GM21576 (cell line): ENCODE measurements around the gene PRDM2.

ENCODE experiments used
- ATAC-seq: cut with Tn5 transposase; IDR thresholded peaks from one replicate; pipeline ENCODE4 v1.9.1; 2021; ENCODE audit warnings: mild to moderate bottlenecking, moderate library complexity; ENCODE audit not compliant: unreplicated experiment

The PRDM2 gene

DNA sequence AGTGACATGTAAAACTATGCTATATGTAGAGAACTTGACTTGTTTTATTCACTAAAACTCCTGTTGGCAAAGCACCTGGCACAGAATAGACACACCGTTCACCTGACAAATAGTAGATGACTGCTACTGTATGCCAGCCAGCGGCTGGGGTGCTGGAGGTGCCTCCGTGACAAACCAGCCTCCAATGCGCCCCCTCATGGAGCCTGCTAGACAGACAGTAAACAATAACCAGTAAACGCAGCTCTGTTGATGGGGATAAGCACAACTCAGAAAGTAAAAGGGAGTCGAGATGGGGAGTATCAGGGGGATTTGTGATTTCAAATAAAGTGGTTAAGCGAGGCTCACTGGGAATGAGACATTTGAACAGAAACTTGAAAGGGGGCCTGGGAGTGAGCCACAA is 107.2 kb downstream of the PRDM2 start:
- no peak for ATAC-seq

DNA sequence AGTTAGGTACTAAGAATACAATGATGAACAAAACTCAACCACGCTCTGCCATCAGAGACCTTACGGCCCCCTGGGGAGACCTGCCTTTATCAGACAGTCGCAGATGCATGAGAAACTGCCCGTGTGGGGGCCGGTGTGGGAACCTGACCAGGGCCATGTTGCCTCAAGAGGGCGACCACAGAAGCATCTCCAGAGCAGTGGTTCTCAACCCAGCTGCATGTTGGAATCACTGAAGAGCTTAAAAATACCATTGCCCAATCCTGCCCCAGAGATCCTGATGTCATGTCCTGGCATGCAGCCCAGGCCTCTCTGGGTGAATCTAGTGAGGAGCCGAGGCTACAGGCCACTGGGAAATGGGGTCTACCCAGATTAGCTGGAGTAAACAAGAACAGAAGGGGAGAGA is 108.7 kb downstream of the PRDM2 start:
- ATAC-seq = no peak

DNA sequence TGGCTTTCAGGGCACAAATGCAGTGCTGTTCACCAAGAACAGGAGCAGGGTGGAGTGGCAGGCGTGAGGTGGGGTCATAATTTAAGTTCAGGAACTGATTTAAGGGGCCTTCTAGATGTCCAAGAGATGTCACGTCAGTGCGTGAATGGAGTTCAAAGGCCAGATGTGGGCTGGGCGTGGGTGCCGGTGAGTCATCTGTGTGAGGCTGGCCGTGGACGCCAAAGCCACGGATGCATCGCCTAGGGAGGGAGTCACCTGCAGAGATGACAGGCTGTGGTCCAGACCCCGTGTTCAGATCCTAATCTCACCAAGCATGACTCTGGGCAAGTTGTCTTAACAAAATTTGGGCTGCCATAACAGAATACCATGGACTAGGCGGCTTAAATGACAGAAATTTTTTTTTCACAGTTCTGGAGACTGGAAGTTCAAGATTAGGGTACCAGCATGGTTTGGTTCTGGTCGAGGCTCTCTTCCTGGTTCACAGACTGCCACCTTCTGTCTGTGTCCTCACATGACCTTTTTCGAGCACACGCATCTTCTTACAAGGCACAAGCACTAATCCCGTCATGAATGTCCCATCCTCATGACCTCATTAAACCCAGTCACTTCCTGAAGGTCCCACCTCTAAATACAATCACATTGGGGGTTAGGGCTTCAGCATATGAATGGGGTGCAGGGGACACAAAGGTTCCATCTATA is 109.6 kb downstream of the PRDM2 start:
- ATAC-seq = no peak

DNA sequence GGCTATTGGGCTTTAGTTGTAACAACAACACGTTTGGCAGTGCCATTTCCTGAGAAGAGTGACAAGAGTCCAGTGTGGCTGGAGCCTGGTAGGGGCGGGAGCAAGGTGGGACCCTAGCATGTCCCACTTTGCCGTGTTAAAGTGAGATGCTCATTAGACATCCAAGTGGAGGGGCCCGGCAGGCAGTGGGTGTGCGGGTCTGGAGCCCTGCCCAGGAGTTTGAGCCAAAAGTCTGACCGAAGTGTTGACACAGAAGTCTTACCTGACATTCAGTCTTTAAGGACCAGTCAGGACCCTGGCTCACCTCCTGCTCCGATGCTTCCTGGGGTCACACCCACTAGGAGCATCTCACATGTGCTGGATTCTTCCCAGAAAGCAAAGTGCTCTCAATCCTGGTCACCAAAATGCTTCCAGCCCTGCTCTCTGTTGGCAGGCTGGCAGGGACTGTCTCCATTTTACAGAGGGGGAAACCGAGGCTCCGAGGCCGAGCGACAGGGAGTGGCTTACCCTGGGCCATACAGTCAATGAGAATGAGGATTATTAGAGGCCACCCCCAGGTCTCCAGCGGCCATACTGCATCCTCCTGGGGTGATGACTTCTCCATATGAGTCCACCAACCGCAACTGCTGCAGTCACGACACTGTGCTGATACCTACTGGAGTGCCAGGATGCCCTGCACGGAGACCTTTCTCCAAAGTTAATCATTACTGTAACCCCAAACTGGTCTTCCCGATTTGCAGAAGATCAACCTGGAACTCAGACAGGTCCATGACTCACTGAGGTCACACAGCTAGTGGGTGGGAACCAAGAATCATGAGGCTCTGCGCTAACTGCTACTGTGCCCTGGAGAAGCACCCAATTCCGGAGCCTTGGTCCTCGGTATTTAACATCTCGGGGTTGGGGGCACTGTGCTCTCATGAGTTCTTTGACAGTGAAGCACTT is 112.7 kb downstream of the PRDM2 start:
- no peak for ATAC-seq

DNA sequence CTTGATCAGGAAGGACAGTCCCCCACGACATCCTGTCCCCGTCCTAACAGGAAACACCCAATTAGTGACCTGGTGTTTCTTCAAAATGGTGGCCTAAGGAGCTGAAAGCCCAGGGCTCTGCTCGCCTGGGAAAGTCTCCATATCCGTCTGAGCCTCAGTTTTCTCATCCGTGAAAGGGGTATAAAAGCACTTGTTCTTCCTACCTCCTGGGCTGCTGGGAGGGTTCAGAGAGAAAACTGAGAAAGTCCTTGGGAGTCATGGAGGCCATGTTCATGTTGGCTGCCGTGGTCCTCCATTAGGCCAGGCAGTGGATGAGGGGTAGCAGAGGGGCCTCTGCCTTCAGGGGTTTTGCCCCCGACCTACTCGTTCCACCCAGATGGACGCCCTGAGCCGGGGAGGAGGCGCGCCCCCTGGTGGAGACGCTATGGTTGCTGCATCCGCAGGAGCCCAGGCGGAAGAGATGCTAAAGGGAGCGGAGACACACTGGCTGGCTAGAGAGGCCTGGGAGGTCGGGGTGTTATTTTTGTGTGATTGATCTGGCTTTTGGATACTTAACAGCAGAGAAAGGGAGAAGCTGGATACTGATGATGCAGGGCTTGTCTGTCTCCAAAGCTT is 113.5 kb downstream of the PRDM2 start:
- no peak for ATAC-seq

DNA sequence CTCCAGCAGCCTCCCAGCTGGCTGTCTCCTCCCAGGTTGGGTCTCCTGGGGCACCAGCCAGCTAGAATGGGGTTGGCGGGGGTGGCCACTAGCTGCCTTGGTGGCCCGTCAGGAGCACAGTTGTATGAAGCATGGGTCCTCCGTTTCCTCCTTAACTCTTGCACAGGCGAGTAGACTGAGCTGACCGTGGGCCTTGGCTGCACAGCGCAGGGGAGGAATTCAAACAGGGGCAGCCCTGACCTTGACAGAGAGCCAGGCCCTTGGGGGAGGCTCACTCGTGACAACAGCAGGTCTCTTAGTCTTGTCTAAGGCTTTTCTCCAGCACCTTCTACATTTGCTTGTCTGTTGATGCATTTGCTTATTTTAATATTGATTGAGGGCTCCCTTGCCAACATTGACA is 114.1 kb downstream of the PRDM2 start:
- ATAC-seq = no peak

DNA sequence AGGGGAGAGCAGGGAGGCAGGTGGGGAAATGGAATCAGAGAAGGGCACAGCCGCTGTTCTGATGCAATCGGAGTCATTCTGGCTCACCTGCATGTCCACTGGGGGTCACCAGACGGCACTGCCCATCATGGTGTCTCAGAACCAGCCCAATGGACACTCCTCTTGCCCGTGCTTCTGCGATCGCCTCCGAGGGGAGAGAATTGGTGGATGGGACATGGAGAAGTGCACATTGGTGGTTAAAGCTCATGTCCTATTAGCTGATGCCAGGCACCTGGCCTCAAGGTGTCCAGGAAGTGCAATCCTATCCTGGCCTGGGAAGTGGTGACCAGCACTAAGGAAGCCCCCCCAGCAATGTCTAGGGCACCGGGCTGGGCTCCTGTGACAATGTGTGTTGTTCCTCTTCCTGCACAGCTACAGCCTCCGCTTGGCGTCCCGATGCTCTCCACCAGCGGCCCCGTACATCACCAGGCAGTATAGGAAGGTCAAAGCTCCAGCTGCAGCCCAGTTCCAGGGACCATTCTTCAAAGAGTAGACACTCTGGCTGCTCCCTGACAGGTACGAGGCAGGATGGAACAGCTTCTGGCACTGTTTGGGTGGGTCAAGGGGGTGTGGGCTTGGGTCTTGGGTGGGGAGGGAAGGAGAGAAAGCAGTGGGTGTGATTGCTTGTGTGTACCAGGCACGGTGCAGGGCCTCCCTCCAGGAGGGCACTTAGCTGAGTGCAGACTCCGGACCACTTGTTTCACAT is 116.2 kb downstream of the PRDM2 start:
- ATAC-seq = no peak

DNA sequence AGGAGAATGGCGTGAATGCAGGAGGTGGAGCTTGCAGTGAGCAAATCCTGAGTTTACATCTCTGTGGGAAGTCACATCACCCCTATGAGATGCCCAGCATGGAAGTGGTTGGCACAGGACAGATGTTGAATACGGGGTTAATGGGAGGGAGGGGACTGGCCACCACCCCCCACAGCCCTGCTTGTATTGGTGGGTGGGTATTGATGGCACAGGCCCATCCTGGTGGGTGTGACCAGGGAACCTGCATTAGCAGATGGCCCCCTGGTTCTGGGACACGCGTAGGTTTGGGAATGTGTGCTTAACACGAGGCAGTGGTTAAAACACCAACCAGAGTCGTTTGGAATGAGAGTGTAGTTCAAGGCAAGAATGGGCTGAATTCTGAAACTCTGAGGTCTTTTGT is 117.9 kb downstream of the PRDM2 start:
- no peak for ATAC-seq

DNA sequence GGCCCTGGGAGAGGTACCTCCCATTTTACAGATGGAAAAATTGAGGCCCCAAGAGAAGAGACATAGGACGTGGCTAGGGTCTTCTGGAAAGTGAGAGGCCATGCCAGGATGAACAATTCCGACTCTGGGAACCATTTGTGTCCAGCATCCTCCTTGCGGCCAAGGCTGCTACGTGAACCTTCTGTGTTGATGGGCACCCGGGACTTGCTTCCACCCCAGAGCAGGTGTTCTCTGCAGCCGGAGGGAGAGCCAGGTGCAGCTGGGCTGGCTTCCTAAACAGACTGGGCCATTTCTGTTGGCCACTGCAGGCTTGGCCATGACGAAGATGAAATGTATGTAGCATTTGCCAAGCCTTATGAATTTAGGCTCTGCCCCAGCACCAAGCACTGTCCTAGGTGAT is 118.9 kb downstream of the PRDM2 start:
- ATAC-seq = no peak

DNA sequence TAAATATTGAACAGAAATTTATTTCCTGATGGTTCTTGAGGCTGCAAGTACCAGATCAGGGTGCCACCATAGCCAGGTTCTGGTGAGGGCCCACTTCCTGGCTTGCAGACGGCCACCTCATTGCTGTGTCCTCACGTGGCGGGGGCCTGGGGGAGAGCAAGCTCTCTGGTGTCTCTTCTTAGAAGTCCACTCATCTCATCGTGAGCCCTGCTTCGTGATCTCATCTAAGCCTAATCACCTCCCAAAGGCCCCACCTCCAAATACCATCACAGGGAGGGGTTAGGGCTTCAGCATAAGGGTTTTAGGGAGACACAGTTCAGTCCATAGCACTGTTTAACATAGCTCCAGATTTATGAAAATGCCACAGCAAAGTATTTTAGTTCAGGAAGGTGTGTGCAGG is 119.7 kb downstream of the PRDM2 start:
- no peak for ATAC-seq

DNA sequence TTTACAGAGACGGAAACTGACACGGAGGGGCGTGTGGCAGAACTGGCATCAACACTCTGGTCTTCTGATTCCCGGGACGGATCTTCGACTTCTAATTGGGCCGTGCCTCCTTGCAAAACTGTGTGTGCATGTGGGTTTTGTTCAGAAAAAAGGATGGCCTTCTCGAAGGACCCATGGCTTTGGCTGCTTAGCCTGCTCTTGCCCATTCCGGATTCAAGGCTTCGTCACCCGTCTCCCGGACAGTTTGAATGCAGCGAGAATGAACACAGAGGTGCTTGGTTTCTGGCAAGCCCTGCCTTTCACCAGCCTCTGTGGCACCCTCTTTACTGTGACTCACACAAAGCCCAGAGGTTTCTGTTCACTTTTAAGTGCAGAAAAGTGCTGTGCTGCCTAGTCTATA is 120.1 kb downstream of the PRDM2 start:
- no peak for ATAC-seq

DNA sequence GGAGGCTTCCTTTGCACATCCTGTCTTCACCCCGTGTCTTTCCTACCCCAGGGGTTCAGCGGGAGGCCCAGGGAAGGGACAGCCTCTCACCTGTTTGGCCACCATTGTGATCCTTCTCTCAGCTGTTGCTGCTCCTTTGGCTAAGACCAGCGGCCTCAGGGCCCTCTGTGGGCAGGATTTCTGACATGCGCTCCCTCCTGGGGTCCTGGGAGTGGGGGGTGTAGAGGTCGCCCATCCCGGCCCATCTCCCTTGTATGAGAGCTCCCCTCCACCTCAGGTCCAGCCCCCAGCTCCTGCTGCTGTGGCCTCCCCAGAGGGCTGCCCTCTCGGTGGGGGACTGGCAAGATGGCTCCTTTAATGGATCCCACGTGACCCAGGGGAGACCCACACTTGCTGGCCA is 120.5 kb downstream of the PRDM2 start:
- ATAC-seq = no peak

DNA sequence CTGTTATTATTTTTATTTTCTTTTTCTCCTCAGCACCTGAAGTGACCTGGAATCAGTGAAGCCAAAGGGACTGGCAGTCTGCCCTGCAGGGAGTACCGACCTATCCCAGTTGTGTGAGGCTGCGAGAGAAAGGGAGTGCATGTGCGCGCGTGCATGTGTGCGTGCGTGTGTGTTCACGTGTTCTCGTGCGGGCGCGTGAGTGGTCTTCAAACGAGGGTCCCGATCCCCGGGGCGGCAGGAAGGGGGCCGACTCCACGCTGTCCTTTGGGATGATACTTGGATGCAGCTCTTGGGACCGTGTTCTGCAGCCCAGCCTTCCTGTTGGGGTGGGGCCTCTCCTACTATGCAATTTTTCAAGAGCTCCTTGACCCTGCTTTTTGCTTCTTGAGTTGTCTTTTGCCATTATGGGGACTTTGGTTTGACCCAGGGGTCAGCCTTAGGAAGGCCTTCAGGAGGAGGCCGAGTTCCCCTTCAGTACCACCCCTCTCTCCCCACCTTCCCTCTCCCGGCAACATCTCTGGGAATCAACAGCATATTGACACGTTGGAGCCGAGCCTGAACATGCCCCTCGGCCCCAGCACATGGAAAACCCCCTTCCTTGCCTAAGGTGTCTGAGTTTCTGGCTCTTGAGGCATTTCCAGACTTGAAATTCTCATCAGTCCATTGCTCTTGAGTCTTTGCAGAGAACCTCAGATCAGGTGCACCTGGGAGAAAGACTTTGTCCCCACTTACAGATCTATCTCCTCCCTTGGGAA is 123.3 kb downstream of the PRDM2 start:
- no peak for ATAC-seq

DNA sequence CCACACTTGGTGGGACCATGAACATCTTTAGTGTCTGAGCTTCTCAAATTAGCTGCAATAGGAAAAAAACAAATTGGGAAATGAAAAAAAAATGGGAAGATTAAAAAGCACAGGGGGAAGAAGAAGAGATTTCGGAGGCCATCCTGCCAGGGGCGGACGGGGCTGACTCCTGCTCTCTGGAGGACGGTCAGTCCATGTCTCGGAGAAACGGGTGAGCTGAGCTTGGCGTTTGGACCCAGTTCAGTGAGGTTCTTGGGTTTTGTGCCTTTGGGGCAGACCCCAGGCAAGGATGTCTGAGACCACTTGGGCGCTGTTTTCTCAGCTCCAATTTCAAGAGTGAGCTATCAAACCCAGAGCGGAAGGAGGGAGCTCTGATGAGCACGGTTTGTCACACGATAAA is 123.9 kb downstream of the PRDM2 start:
- no peak for ATAC-seq

DNA sequence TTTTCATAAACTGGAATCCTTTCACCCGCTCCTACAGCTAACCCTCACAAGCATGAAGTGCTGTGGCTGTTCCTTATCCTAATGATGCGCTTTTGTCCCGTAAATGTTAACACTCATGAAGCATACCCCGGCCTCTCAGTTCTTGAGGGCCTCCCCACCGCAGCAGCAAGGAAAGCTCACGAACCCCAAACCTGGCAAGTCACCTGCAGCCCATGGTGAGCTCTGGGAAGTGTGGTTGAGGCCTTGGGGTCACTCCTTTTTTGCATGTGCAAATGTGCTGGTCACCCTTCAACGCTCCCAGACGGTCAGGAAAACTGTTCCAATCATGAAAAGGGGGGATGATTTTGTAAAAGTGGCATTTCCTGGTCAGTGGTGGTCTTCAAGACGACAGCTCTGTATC is 124.6 kb downstream of the PRDM2 start:
- ATAC-seq = no peak

DNA sequence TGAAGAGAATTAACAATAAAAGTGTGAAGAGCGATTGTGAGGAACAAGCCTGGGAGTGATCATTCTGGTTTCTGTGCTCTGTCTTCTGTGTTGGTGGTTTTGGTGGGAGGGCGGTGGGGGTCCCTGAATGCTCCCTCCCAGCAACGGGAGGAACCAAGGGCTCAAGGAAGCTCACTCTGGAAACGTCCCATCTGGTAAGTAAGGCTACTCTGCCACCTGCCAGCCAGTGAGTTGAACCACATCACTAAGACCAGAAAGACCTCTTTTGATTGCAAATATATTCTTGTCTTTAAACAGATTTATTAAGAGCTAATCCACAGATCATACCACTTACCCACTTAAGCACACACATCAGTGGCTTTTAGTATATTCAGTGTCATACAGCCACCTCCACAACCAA is 125.0 kb downstream of the PRDM2 start:
- no peak for ATAC-seq

DNA sequence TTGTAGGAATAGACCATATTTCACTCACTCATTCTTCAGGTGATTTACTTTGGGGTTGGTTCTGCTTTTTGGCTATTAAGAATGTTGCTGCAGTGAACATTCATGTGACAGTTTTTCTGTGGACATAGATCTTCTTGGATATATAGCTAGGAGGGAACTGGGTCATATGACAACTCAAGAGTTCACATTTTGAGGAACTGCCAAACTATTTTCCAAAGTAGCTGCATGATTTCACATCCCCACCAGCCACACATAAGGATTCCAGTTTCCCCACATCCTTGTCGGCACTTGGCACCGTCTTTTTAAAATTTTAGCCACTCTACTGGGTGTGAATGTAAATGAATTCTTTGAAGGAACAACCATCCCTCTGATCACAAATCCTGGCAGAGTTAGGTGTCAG is 126.0 kb downstream of the PRDM2 start:
- ATAC-seq = no peak

DNA sequence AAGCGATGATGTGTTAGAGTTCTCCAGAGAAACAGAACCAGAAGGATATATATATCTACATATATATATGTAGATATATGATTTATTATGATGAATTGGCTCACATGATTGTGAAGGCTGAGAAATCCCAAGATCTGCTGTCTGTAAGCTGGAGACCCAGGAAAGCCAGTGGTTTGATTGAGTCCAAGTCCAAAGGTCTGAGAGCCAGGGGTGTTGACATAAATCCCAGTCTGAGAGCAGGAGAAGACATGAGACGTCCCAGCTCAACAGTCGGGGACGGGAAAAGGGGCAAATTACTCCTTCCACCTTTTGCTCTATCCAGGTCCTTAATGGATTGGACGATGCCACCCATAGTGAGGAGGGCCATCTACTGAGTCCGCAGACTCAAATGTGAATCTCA is 126.6 kb downstream of the PRDM2 start:
- no peak for ATAC-seq

DNA sequence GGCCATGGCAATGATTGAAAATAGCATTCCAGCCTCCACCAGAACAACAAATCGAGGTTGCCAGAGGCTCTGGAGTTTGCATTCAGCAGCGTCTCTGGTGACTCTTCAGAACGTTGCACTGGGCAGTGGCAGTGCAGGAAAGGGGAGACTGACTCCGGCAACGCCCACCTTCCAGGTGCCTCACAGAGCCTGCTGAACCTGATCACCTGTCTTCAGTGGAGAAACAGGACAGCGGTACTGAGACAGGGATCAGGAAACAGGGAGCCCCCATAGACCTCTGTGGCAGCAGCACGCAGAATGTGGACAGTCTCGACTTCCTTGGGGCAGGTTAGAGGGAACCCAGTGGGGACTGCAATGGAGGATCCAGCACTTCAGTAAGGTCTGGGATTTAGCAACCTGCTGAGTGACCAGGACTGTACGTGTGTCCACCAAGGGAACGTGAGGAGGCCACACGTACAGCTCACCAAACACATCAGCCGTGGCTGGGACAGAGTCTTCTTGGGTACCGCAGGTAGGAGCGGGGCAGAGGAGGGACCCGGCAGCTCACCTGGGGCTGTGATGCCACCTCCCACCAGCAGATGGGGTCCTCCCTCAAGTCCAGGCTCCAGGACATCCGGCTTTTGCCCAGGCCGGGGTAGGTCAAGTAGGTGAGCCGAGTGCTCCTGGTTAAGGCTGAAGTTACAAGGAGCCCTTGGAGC is 128.6 kb downstream of the PRDM2 start:
- no peak for ATAC-seq
